Vagina (tissue), 2 donors: ENCODE results near the gene TPPP.

Source experiments
- POLR2A ChIP-seq, 2 donors: fragments of 450-650 bp; IDR thresholded peaks; one replicate each; pipeline ENCODE4 v1.6.1; 2017; ENCODE audit warnings: antibody characterized with exemption in 2 of 2, mild to moderate bottlenecking in 2 of 2, moderate library complexity in 2 of 2
- POLR2AphosphoS5 ChIP-seq, 2 donors: sonication (generic); formaldehyde crosslinking; IDR thresholded peaks; one replicate each; pipeline ENCODE4 v1.9.0; 2017; ENCODE audit warnings: antibody characterized with exemption in 2 of 2, mild to moderate bottlenecking in 2 of 2, low read depth in 1 of 2; ENCODE audit not compliant: insufficient read depth in 1 of 2
- TF ChIP-seq, protein P1 (sequence below), 3 experiments: fragments of 450-650 bp in 2 of 3; fragments of 200-600 bp in 1 of 3; sonication (generic) in 1 of 3; IDR thresholded peaks; one replicate each; pipeline ENCODE4 v1.5.1; 2017 to 2019; ENCODE audit warnings: antibody characterized with exemption in 3 of 3, mild to moderate bottlenecking in 2 of 3, moderate library complexity in 2 of 3

DNA sequence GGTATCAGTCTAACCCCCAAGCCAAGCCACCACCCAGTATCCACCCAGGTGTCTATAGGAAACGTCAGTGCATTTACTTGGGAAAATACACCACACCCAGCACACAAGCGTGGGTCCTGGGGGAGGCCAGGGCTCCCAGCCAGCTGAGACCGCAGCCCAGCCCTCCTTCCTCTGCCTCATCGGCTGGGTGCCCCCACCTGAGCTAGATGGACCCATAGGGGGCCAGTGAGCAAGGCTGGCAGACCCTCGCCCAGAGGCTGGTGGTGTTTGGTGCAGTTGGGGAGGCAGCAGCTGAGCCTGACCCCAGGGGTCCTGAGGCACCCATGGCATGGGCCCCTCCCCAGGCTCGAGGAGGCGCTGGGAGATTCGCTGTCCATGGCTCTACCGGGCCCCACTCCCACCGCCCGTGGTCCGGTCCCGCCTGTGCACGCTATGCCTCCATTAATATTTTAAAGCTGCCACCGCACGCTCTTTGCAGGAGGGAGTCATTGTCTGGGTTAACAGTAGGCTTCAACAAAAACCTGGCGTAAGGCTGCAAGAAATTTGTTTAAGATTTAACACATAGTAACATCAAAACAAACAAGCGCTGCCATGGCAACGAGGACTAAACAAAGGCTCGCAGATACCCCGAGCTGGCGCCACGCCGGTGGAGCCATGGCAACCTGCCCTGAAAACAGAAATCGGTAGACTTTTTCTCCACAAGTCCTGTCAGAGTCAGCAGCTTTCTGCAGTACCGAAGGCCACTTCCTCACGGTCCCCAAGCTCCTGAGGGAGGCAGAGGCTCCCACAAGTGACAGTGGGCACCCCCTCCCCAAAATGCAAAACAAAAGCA is 20.6 kb downstream of the TPPP start:
- TF ChIP-seq, protein P1, sequence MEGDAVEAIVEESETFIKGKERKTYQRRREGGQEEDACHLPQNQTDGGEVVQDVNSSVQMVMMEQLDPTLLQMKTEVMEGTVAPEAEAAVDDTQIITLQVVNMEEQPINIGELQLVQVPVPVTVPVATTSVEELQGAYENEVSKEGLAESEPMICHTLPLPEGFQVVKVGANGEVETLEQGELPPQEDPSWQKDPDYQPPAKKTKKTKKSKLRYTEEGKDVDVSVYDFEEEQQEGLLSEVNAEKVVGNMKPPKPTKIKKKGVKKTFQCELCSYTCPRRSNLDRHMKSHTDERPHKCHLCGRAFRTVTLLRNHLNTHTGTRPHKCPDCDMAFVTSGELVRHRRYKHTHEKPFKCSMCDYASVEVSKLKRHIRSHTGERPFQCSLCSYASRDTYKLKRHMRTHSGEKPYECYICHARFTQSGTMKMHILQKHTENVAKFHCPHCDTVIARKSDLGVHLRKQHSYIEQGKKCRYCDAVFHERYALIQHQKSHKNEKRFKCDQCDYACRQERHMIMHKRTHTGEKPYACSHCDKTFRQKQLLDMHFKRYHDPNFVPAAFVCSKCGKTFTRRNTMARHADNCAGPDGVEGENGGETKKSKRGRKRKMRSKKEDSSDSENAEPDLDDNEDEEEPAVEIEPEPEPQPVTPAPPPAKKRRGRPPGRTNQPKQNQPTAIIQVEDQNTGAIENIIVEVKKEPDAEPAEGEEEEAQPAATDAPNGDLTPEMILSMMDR (IDR thresholded peaks at IDR 0.05) = no peak
- no peak for TF ChIP-seq POLR2AphosphoS5 (IDR thresholded peaks at IDR 0.05; ENCODE audit: insufficient read depth in 1 of 2, low read depth in 1 of 2)
- no peak for TF ChIP-seq POLR2A (IDR thresholded peaks at IDR 0.05)
